Measurements from ENCODE around the gene PRKX.

- TF ChIP-seq ZNF366 (tag by site-specific recombination; conservative IDR thresholded peaks at IDR 0.05) (no peak), PATZ1 (tag by site-specific recombination; IDR thresholded peaks at IDR 0.05) (no peak), ZNF121 (tag by site-specific recombination; IDR thresholded peaks at IDR 0.05) (no peak), ELK4 (IDR thresholded peaks at IDR 0.05; ENCODE audit: borderline replicate concordance, low read depth, low read length) (no peak), ZNF292 (tag by site-specific recombination; IDR thresholded peaks at IDR 0.05; ENCODE audit: borderline replicate concordance, low read depth) (no peak), ZNF654 (tag by site-specific recombination; IDR thresholded peaks at IDR 0.05; ENCODE audit: low read depth) (no peak), CTCF (tag by site-specific recombination; IDR thresholded peaks at IDR 0.05) (no peak), SP2 (tag by site-specific recombination; IDR thresholded peaks at IDR 0.05) (no peak), ZBTB10 (tag by site-specific recombination; IDR thresholded peaks at IDR 0.05) (no peak), ZNF600 (tag by site-specific recombination; IDR thresholded peaks at IDR 0.05) (no peak), YY1 (tag by site-specific recombination; IDR thresholded peaks at IDR 0.05) (no peak), ZNF561 (tag by site-specific recombination; IDR thresholded peaks at IDR 0.05; ENCODE audit: borderline replicate concordance) (no peak)
Observed at GRCh38 chrX:3669841-3670475, 43.5 kb downstream of the PRKX start.
